Measurements from ENCODE around the gene YOD1.

DNA sequence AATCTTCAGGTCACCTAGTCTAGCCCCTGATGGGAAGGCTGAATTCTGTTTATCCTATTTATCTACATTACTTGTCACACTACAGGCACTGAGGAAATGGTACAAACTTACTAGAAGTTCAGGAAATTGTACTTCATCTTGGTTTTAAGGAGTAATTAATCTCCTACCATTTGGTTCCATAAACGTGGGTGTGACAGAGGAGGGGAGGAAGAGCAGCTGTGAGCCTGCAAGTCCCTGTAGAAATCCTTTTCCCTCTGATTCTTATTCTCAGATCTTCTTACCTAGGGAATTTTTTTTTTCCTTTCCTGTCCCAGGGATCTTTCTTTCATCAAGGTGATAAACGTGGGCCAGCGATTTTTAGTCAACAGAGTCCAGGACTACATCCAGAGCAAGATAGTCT is 16.2 kb upstream of the YOD1 start:
- TF ChIP-seq EP300 (IDR thresholded peaks at IDR 0.05) = no peak
- TF ChIP-seq, protein P1, sequence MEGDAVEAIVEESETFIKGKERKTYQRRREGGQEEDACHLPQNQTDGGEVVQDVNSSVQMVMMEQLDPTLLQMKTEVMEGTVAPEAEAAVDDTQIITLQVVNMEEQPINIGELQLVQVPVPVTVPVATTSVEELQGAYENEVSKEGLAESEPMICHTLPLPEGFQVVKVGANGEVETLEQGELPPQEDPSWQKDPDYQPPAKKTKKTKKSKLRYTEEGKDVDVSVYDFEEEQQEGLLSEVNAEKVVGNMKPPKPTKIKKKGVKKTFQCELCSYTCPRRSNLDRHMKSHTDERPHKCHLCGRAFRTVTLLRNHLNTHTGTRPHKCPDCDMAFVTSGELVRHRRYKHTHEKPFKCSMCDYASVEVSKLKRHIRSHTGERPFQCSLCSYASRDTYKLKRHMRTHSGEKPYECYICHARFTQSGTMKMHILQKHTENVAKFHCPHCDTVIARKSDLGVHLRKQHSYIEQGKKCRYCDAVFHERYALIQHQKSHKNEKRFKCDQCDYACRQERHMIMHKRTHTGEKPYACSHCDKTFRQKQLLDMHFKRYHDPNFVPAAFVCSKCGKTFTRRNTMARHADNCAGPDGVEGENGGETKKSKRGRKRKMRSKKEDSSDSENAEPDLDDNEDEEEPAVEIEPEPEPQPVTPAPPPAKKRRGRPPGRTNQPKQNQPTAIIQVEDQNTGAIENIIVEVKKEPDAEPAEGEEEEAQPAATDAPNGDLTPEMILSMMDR (IDR thresholded peaks at IDR 0.05) = no peak
- TF ChIP-seq POLR2AphosphoS5 (IDR thresholded peaks at IDR 0.05) = no peak
- no peak for TF ChIP-seq POLR2A (IDR thresholded peaks at IDR 0.05)

Data from sigmoid colon (tissue), 4 donors.